Measurements from ENCODE around the gene UROC1.

UROC1 gene

DNA sequence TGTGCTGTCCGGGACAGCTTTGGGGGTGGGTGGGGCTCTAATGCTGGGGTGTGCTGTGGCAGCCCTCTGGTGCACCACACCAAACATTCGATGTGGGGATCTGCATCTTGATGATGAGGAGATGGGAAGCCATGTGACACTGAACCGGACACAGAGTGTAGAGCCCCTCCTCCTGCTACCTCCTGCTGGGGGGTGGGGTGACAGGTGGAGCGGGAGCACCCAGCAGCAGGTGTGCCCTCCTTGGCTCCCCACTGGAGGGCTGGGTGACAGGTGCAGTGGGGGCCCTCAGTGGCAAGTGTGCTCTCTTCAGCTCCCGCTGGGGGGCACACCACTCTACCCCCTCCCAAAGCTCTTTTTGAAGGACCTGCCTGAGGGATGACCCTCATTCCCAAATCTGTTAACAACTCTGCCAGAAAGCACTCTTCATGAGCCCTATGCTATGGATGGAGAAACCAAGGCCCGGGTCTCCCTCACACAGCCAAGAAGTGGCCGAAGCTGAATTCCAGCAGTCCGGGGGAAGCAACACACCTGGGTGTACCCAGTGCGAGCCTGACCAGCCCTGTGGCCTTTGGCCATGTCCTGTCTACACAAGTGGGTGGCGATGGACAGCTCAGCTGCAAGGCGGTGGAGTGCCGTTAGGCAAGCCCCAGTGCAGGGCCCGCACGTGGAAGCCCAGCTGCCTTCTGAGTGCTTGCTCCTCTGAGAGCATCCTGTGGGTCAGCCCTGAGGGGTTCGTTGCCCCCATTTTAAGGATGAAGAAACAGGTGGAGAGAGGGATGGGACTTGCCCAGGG is 609 bp upstream of the UROC1 start:
- DNase-seq (ENCODE audit: low spot score in 2 of 2) (no peak), ATAC-seq (no peak)
- no peaks in the 10 kb centered on the region for H3K36me3 Mint-ChIP-seq
- peaks cover 4% of the 10 kb centered on the region for H3K4me1 Mint-ChIP-seq
- no peaks in the 10 kb centered on the region for H3K9me3 Mint-ChIP-seq
- H3K4me3 Mint-ChIP-seq, result no peak overlapping the region
- H3K27ac Mint-ChIP-seq, result no peak overlapping the region

DNA sequence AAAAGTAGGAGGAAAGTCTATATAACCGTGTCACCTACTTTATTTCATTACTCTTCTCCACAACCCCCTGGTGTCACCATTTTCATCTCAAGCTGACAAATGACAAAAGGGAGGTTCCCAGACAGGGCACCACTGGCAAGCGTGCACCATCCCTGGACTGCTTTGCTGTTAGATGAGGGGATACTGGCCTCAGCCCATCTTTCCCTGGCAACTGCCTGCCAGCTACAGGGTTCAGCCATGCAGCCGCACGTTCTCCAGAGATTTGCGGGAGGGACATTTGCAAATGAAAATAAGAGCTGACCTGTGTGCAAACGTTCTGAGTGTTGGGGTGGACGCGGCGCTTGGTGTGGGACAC is 660 bp downstream of the UROC1 start:
- no peak overlapping the region for H3K4me3 Mint-ChIP-seq
- H3K9me3 Mint-ChIP-seq, result no peaks in the 10 kb centered on the region
- peaks cover under 1% of the 10 kb centered on the region for H3K4me1 Mint-ChIP-seq
- no peak overlapping the region for H3K27ac Mint-ChIP-seq
- DNase-seq (ENCODE audit: low spot score in 2 of 2) (no peak), ATAC-seq (no peak)
- no peaks in the 10 kb centered on the region for H3K36me3 Mint-ChIP-seq

DNA sequence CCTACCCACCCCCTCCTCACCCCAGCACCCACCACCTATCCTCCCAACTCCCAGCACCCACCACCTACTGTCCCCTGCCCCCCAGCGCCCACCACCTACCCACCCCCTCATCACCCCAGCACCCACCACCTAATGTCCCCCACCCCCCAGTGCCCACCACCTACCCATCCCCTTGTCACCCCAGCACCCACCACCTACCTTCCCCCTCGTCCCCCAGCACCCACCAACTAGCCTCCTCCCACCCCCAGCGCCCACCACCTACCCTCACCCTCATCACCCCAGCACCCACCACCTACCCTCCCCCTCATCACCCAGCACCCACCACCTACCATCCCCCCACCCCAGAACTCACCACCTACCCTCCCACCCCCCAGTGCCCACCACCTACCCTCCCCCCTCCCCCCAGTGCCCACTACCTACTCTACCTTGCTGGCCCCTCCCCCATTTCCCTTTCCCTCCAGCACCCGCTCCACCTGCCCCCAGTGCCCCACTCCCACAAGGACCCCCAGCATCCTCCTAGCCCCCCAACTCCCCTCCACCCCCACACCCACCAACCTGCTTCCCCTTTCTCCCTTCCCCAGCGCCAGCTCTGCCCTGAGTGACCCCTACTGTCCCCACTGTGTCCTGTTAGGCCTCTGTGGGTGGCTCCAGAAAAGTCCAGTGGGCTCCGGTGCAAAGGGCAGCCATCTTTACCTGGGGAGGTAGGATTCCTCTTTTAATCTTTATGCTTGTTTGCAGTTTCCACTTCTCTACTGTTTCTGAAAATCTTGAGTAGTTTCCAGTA is 1.2 kb downstream of the UROC1 start:
- Mint-ChIP-seq H3K4me1 (no peaks in the 10 kb centered on the region), H3K4me3 (no peak overlapping the region), H3K9me3 (no peaks in the 10 kb centered on the region)

DNA sequence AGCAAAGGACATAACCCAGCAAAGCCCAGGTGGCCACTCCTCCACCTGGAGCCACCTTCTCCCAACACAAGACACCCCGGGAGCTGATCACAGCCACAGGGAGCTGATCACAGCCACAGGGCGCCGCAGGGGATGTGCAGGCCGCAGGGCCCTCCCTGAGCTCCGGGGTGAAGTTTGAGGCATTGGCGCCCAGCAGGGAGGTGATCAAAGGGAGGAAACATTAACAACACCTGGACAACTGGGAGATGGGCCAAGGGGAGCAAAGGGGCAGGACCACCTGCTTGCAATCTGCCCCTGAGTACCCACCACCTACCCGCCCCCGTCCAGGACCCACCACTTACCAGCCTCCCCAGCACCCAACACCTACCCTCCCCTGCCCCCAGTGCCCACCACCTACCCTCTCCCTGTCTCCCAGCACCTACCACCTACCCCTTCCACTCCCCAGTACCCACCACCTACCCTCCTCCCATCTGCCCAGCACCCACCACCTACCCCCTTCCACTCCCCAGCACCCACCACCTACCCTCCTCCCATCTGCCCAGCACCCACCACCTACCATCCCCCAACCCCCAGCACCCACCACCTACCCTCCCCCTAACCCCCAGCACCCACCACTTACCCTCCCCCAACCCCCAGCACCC is 2.4 kb downstream of the UROC1 start:
- no peak for ATAC-seq
- Mint-ChIP-seq H3K36me3 (no peaks in the 10 kb centered on the region), H3K9me3 (no peaks in the 10 kb centered on the region), H3K4me3 (no peak overlapping the region), H3K27ac (no peak overlapping the region), H3K4me1 (no peaks in the 10 kb centered on the region)
- no peak for DNase-seq (ENCODE audit: low spot score in 2 of 2)

More for the DNA sequence above, 1.2 kb downstream of the UROC1 start:
- no peak overlapping the region for H3K27ac Mint-ChIP-seq
- H3K36me3 Mint-ChIP-seq, result no peaks in the 10 kb centered on the region
- DNase-seq (ENCODE audit: low spot score in 2 of 2), result no peak
- no peak for ATAC-seq

DNA sequence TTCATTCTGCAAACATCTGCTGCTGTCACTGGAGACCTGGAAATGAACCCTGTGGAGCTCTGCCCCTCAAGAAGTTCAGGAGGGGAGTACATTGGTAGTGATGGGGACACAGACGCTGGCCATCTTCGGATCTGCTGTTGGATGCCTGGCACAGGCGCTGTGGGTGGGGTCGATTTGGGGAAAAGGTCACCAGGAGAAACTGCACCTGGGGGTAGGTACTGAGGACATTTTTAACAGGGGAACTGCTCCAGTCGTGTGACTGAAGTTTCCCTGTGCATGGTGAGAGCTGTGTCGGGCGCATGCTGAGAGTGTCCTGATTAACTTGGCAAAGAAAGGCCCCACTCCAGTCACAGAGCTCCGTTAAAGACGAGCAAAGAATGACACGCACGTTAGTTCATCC is 3.4 kb downstream of the UROC1 start:
- no peaks in the 10 kb centered on the region for H3K9me3 Mint-ChIP-seq
- H3K4me3 Mint-ChIP-seq, result no peak overlapping the region
- H3K27ac Mint-ChIP-seq, result no peak overlapping the region
- H3K36me3 Mint-ChIP-seq, result no peaks in the 10 kb centered on the region
- ATAC-seq (no peak), DNase-seq (ENCODE audit: low spot score in 2 of 2) (no peak)
- no peaks in the 10 kb centered on the region for H3K4me1 Mint-ChIP-seq

DNA sequence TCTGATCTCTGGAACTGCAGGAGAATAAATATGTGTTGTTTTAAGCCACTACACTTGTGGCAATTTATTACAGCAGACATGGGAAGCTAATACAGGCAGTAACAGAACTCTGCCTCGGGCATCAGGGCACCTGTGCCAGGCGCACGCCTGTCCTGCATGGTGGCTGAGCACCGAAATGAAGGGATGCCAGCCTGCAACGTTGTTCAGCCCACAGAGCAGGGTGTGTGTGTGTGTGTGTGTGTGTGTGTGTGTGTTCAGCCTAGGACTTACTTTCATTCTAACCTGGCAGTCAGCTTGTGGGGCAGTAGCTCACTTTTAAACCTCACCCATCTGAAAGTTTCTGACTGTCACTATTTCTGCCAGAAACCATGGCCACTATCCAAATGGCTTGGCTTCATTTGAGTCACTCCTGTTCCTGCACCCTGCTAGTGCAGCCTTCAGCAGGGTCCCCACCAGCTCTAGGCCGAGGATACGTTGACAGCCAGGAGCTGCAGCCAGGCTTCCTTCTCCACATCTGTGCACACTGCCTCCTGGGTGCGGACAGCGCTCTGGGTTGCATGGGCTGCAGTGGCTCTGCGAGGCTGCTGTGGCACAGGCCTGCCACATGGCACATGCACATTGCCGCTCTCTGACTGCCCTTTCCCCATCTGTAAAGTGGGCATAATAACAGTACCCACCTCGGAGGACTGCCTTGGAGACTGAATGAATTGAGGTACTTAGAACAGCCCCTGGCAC is 4.5 kb downstream of the UROC1 start:
- no peak overlapping the region for H3K4me3 Mint-ChIP-seq
- H3K4me1 Mint-ChIP-seq, result no peaks in the 10 kb centered on the region
- H3K27ac Mint-ChIP-seq, result no peak overlapping the region
- no peak for ATAC-seq
- DNase-seq (ENCODE audit: low spot score in 2 of 2), result no peak
- no peaks in the 10 kb centered on the region for H3K36me3 Mint-ChIP-seq
- no peaks in the 10 kb centered on the region for H3K9me3 Mint-ChIP-seq

DNA sequence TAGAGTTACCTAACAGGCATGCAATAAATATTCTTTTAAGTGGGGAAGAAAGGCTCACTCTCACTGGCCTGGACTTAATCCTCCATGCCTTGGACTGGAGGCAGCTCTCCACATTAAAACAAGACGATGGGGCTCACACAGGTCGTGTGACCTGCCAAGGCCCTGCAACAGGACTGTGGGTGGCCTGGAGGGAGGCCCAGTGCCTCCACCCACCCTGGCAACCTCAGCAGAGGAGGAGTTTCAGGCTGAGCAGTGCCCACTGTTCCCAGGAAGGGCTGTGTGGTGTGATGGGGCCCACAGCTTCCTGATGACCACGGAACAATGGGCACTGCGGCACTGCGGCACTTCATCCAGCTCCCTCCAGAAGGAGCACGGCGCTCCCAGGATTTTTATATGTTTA is 5.5 kb downstream of the UROC1 start:
- ATAC-seq (no peak), DNase-seq (ENCODE audit: low spot score in 2 of 2) (no peak)
- Mint-ChIP-seq H3K9me3 (no peaks in the 10 kb centered on the region), H3K4me3 (no peak overlapping the region), H3K27ac (no peak overlapping the region), H3K4me1 (no peaks in the 10 kb centered on the region), H3K36me3 (no peaks in the 10 kb centered on the region)

DNA sequence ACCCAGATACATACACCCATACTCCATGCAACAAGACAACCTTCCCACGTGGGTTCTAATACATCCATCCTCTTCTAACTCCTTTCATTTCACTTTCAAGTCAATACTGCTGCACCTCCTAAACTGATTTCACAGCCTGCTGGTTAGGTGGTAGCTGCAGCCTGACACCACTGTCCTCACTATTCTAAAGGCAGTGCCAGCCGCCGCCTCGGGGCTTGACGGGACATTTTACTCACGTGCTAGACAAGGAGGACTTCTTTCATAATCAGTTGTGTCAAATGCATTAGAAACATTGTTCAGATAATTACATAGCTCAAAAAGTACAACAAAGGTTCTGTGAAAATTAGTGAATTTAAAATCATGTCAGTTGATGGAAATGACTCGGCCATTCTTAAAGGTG is 6.3 kb downstream of the UROC1 start:
- Mint-ChIP-seq H3K27ac (no peak overlapping the region), H3K36me3 (no peaks in the 10 kb centered on the region), H3K9me3 (no peaks in the 10 kb centered on the region), H3K4me3 (no peak overlapping the region), H3K4me1 (no peaks in the 10 kb centered on the region)
- DNase-seq (ENCODE audit: low spot score in 2 of 2) (no peak), ATAC-seq (no peak)

DNA sequence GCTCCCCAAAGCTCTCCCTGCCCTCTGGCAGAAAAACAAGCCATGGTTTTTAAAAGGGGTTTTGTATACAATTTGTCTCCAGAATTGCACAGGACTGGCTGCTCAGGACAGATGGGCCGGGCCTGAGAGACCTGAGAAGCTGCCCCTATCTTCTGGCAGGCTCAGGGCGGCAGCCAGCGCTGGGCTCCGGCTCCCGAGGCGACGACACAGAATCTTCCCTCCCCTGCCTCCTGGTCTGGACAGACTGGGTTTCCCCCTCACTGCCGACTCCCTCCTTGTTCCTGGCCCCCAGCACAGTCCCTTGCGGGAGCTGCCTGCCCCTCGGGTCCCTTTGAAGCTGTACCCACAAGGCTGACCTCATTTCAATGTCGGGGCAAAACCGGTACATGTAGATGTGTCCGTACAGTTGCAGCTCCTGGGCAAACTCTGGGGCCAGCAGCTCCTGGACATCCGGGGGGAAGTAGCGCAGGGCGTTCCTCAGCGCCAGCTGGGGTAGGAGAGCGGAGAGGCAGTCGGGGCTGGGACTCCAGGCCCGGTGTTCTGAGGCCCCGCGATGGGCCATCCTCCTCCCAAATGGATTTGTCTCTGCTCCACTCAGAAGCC is 7.2 kb downstream of the UROC1 start:
- DNase-seq (ENCODE audit: low spot score in 2 of 2), result no peak
- Mint-ChIP-seq H3K4me1 (no peaks in the 10 kb centered on the region), H3K9me3 (no peaks in the 10 kb centered on the region), H3K4me3 (no peak overlapping the region), H3K36me3 (no peaks in the 10 kb centered on the region), H3K27ac (no peak overlapping the region)
- no peak for ATAC-seq

DNA sequence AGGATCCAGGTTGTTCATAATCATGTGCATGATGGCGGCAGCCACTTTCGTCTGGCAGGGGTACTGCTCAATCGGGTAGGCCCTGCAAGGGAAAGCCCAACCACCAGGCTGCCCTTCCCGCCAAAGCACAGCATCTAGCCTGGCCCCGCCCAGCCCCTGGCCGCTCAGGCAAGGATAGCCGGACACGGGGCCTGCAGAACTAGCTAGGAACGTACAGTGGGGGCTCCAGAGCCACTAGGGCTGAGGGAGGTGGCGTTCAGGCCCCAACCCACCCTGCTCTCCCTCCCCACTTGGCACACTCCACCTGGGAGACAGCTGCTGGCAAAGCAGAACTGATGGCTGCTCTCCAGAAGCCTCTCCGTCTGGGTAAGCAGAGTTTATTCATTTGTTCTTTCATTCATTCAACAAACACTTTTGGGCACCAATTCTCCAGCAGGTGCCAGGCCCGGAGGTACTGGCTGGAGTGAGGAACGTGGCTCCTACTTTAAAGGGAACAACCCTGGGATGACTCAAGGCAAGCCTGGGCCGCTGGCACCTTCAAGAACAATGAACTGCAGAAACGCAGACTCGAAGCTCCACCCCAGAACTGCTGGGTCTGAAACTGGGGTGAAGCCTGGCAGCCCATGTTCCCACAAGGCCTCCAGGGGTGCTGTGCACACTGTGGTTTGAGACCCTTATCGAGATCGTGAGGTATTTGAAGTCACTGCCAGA is 7.8 kb downstream of the UROC1 start:
- no peaks in the 10 kb centered on the region for H3K36me3 Mint-ChIP-seq
- H3K9me3 Mint-ChIP-seq, result no peaks in the 10 kb centered on the region
- H3K27ac Mint-ChIP-seq, result no peak overlapping the region
- DNase-seq (ENCODE audit: low spot score in 2 of 2) (no peak), ATAC-seq (no peak)
- no peak overlapping the region for H3K4me3 Mint-ChIP-seq
- H3K4me1 Mint-ChIP-seq, result no peaks in the 10 kb centered on the region

DNA sequence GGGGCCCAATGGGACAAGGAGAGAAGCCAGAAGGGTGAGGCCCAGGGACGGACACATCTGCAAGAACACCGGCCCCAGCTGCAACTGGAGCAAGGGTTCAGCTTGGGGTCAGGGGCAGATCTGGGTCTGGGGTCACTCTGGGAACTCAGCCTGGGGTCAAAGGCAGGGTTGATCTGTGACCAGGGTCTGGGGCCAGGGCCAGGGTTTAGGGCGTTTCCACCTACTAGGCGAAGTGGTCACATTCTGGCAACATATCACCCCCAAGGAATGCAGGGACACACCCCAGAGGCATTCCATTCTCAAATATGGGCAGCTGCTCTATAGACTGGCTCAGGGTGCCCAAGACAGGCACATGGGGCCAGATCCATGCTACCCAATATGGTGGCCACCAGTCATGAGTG is 9.0 kb downstream of the UROC1 start:
- H3K4me1 Mint-ChIP-seq, result no peaks in the 10 kb centered on the region
- no peak for ATAC-seq
- H3K9me3 Mint-ChIP-seq, result no peaks in the 10 kb centered on the region
- H3K4me3 Mint-ChIP-seq, result no peak overlapping the region
- DNase-seq (ENCODE audit: low spot score in 2 of 2), result no peak
- no peak overlapping the region for H3K27ac Mint-ChIP-seq
- H3K36me3 Mint-ChIP-seq, result no peaks in the 10 kb centered on the region

DNA sequence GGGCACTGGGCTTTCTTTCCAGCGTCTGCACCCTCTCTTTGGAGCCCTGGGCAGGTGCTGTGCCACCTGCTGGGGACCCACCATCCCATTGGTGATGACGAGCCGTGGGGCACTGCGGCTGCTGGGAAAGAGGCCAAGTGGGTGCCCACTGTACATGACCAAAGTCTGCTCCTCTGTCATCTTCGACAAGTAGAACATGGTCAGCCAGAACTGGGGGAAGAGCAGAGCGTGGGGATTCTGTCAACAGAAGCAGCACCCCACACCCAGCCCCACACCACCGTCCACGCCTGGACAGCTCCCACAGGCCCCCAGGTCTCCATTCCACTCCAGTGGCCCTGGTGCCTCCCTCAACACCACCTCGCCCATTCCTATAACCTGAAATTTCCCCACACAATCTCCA is 9.7 kb downstream of the UROC1 start:
- ATAC-seq (no peak), DNase-seq (ENCODE audit: low spot score in 2 of 2) (no peak)
- Mint-ChIP-seq H3K27ac (no peak overlapping the region), H3K4me3 (no peak overlapping the region), H3K9me3 (no peaks in the 10 kb centered on the region), H3K4me1 (no peaks in the 10 kb centered on the region), H3K36me3 (no peaks in the 10 kb centered on the region)

DNA sequence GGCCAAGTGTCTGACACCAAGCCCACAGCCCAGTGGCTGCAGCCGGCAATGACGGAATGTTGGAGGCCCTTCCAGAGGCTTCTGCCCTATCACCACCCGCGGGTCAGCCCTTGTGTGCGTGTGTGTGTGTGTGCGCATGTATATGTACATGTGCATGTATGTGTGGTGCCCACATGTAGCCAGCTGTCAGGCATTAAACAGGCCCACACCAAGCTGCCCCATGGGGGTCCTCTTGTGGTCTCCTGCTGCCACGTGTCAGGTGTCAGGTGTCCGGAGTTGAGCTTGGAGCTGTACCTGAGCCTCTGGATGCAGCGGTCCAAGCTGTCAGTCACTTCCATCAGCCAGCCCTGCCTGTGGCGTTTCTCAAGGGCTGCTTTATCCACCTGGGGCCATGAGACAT is 13.9 kb downstream of the UROC1 start:
- no peaks in the 10 kb centered on the region for H3K36me3 Mint-ChIP-seq
- no peak overlapping the region for H3K4me3 Mint-ChIP-seq
- H3K27ac Mint-ChIP-seq, result no peak overlapping the region
- H3K4me1 Mint-ChIP-seq, result no peaks in the 10 kb centered on the region
- no peak for DNase-seq (ENCODE audit: low spot score in 2 of 2)
- H3K9me3 Mint-ChIP-seq, result no peaks in the 10 kb centered on the region
- ATAC-seq, result no peak

DNA sequence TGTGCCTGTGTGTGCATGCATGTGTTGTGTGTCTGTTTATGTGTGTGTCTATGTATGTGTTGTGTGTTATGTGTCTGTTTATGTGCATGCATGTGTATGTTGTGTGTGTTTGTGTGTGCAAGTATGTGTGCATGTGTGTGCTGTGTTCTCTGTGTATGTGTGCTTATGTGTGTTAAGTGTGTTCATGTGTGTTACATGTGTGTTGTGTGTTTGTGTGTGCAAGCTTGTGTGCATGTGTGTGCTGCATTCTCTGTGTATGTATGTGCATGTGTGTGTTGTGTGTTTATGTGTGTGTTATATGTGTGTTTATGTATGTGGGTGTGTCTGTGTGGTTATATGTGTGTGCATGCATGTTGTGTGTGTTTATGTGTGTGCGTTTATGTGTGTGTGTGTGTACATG is 14.9 kb downstream of the UROC1 start:
- ATAC-seq (no peak), DNase-seq (ENCODE audit: low spot score in 2 of 2) (no peak)
- Mint-ChIP-seq H3K27ac (no peak overlapping the region), H3K4me1 (no peaks in the 10 kb centered on the region), H3K9me3 (no peaks in the 10 kb centered on the region), H3K36me3 (no peaks in the 10 kb centered on the region), H3K4me3 (no peak overlapping the region)

DNA sequence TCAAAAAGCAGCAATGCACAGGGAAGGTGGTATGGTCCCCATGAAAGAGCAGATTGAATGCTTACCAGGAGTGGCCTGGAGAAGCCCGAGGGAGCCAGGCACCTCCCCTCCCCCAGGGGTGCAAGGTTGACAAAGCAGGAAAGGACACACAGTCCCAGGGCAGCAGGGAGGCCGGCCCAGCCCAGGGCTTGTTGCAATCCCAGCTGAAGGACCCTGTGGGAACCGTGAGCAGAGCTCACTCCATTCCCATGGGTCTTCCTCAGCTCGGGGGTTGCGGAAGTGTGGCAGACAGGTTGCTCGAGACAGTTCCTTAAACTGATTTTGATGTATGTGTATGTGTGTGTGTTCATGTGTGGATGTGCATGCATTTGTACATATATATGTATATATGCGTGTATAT is 15.8 kb downstream of the UROC1 start:
- H3K9me3 Mint-ChIP-seq, result no peaks in the 10 kb centered on the region
- H3K36me3 Mint-ChIP-seq, result no peaks in the 10 kb centered on the region
- H3K4me3 Mint-ChIP-seq, result no peak overlapping the region
- no peak for DNase-seq (ENCODE audit: low spot score in 2 of 2)
- H3K27ac Mint-ChIP-seq, result no peak overlapping the region
- ATAC-seq, result no peak
- no peaks in the 10 kb centered on the region for H3K4me1 Mint-ChIP-seq
